OCI-LY1 (cell line): ENCODE data around the gene PID1.

ENCODE experiments used
- CTCF ChIP-seq: fragments of 200-600 bp; sonication (generic), shearing (Covaris generic); IDR thresholded peaks from 2 replicates; pipeline ENCODE4 v1.5.1; 2017; ENCODE audit warnings: mild to moderate bottlenecking, antibody characterized with exemption, low read length, moderate library complexity, mixed read lengths
- EZH2 ChIP-seq: fragments of 200-600 bp; sonication (generic), shearing (Covaris generic); IDR thresholded peaks from 2 replicates; pipeline ENCODE4 v1.8.0; 2017; ENCODE audit warnings: borderline replicate concordance, mixed run types, mild to moderate bottlenecking, antibody characterized with exemption, low read length, moderate library complexity, mixed read lengths

GRCh38 chr2:229087843-229088516, 183.1 kb downstream of the PID1 start:
- TF ChIP-seq CTCF (no peak), EZH2 (no peak)
